Lower lobe of right lung (tissue), 2 donors: Measurements from ENCODE around the gene ZNF397. TPM values are rescaled to one million over a fixed set of nuclear protein-coding genes. Genes with fewer than 3 reads are reported as not detected.

Experiments used
- ATAC-seq, 2 donors: fragments of 200-7000 bp; cut with Tn5 transposase; one replicate each; pipeline ENCODE4 v1.9.1; 2020 to 2022; ENCODE audit warnings: mild to moderate bottlenecking in 2 of 2, moderate library complexity in 2 of 2
- DNase-seq: peaks from one replicate; pipeline ENCODE4 v3.0.0-alpha.2; 2020
- H3K27ac ChIP-seq: fragments of 200-600 bp; one replicate; pipeline ENCODE4 v1.8.0; 2022
- H3K27me3 ChIP-seq: fragments of 200-600 bp; one replicate; pipeline ENCODE4 v1.8.0; 2022; ENCODE audit warnings: low read depth
- H3K36me3 ChIP-seq: fragments of 200-600 bp; one replicate; pipeline ENCODE4 v1.8.0; 2022; ENCODE audit warnings: mild to moderate bottlenecking
- H3K4me1 ChIP-seq: fragments of 200-600 bp; one replicate; pipeline ENCODE4 v1.8.0; 2022
- H3K4me3 ChIP-seq: fragments of 200-600 bp; one replicate; pipeline ENCODE4 v1.8.0; 2022; ENCODE audit warnings: mild to moderate bottlenecking
- H3K9me3 ChIP-seq: fragments of 200-600 bp; one replicate; pipeline ENCODE4 v1.8.0; 2022
- intact Hi-C: fragments of 100-400 bp; cut with DNase I; formaldehyde crosslinking; loops from one replicate; pipeline ENCODE4 v1.11.0; 2022
- total RNA-seq: library from RNA; stranded (reverse); fragmentation: NEBNext Ultra II Directional; extraction: Animal tissue kit (Norgen Biotek cat#: 25700); gene quantifications from one replicate; pipeline ENCODE4 v1.2.1, GENCODE V29; 2021
- TF ChIP-seq, protein P1 (sequence below): fragments of 200-600 bp; IDR thresholded peaks from one replicate; pipeline ENCODE4 v1.8.0; 2022; ENCODE audit warnings: antibody characterized with exemption, mild to moderate bottlenecking
- donor health status: DM: no; HTN: yes; CAD: no; lungs with severe emphysema.

ZNF397 gene
- total RNA-seq, 1 donor from 2014 or later, result 33.1 TPM

DNA sequence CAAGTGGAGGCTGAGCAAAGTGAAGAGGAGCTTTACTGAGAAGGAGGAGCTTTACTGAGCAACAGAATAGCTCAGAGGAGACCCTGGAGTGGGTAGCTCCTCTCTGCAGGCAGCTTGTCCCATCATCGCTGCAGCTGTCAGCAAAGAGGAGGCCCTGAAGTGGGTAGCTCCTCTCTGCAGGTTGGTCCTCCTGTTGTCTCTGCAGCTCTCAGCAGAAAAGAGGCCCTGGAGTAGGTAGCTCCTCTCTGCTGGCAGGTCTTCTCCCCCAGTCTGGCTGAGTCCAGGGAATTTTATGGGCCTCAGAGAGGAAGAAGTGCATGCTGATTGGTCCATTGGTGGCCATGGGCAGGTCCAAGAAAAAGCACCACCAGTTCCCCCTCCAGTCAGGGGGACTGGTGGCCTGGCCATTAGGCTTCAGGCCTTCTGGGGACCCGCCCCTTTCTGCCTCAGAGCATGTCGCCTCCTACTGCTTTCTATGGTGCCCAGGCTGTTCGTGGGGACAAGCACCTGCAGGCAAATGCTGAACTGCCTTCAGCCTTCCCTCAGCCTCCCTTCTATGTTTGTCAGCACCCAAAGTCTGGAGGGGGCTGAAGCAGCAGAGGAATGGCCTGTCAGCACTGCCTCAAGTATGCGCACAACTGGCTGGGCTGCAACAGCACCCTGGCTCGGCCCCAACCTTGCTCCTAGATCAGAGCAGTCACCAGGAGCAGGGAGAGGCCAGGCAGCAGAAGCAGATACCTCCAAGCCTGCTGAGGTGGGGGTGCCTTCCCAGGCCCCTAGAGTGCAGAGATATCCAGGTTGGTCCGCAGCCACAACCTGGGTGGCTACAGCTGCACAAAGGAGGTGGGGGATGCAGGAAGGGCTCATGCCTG lies 43.3 kb downstream of the ZNF397 start:
- intact Hi-C loops, result no loop called here
- peak in 1 of 2 donors; percentile 17 for ATAC-seq

DNA sequence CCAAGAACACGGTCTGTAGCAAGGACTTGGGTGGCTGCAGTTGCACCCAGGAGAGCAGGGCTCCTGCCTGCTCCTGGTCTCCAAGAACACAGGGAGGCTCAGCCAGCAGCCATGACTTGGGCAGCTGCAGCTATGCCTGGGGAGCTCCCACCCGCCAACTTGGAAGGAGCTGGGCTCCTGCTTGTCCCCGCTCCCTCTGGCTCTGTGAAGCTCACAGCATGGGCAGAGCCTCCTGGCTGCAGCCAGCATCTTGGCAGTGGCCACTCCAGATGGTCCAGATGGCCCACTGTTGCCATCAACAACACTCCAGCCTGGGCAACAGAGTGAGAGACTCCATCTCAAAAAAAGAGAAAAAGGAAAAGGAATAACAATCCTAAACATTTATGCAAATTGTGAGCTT lies 44.0 kb downstream of the ZNF397 start:
- no peak for DNase-seq
- peaks cover 6% of the 10 kb centered on the region for H3K36me3 ChIP-seq
- H3K4me1 ChIP-seq, result peaks cover 7% of the 10 kb centered on the region
- H3K27me3 ChIP-seq, result no peaks in the 10 kb centered on the region
- no peak overlapping the region for H3K27ac ChIP-seq
- TF ChIP-seq, protein P1, sequence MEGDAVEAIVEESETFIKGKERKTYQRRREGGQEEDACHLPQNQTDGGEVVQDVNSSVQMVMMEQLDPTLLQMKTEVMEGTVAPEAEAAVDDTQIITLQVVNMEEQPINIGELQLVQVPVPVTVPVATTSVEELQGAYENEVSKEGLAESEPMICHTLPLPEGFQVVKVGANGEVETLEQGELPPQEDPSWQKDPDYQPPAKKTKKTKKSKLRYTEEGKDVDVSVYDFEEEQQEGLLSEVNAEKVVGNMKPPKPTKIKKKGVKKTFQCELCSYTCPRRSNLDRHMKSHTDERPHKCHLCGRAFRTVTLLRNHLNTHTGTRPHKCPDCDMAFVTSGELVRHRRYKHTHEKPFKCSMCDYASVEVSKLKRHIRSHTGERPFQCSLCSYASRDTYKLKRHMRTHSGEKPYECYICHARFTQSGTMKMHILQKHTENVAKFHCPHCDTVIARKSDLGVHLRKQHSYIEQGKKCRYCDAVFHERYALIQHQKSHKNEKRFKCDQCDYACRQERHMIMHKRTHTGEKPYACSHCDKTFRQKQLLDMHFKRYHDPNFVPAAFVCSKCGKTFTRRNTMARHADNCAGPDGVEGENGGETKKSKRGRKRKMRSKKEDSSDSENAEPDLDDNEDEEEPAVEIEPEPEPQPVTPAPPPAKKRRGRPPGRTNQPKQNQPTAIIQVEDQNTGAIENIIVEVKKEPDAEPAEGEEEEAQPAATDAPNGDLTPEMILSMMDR, result no peak
- peaks cover 7% of the 10 kb centered on the region for H3K9me3 ChIP-seq
- H3K4me3 ChIP-seq, result no peak overlapping the region
- no peak for ATAC-seq
- intact Hi-C loops, result no loop called here

More for the DNA sequence above, 43.3 kb downstream of the ZNF397 start:
- H3K27me3 ChIP-seq, result no peaks in the 10 kb centered on the region
- TF ChIP-seq, protein P1, result no peak
- peaks cover 7% of the 10 kb centered on the region for H3K9me3 ChIP-seq
- peaks cover 6% of the 10 kb centered on the region for H3K36me3 ChIP-seq
- H3K27ac ChIP-seq, result no peak overlapping the region
- no peak for DNase-seq
- H3K4me1 ChIP-seq, result peaks cover 3% of the 10 kb centered on the region
- no peak overlapping the region for H3K4me3 ChIP-seq

DNA sequence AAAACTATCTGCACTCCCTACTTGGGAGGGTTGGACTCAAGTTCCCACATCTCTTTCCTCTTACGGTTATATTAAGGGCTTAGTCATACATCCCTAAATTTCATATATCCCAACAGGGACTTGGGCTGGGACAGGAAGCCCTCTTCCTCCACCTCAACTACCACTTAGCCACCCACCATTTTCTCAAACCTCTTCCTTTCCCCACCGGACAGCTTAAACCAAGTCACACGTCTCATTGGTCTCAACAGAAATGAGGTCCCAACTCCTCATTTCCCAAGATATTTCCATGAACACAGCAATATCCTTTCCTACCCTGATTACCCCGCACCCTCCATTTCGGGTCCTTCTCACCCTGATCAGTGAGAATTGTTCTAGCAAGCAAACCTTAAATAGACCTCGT lies 48.5 kb downstream of the ZNF397 start:
- Histone ChIP-seq H3K27me3 (no peaks in the 10 kb centered on the region), H3K4me3 (peak overlapping the region; percentile 76), H3K9me3 (peaks cover 7% of the 10 kb centered on the region), H3K36me3 (peaks cover 7% of the 10 kb centered on the region), H3K27ac (peak overlapping the region; percentile 83), H3K4me1 (peaks cover 22% of the 10 kb centered on the region)
- ATAC-seq (peak in 1 of 2 donors; percentile 16), DNase-seq (no peak)
- TF ChIP-seq, protein P1, result no peak
- intact Hi-C loops, result no loop called here

DNA sequence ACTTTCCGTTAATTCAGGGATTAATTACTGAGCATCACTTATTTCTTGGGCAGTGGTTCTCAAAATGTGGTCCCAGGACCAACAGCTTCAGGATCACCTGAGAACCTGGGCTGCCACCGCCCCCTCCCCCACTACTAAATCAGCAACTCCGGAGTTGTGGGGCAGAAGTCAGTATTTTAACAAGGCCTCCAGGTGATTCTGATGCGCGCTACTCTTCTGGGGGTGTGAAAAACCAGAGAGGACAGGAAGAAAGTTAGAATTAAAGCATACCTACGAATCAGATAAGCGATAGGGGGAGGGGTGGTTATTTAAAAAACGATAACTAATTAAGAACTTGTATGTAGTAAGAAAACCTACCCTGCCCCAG lies 48.9 kb downstream of the ZNF397 start:
- intact Hi-C loops, result no loop called here
- Histone ChIP-seq H3K4me1 (peaks cover 22% of the 10 kb centered on the region), H3K27me3 (no peaks in the 10 kb centered on the region), H3K27ac (peak overlapping the region; percentile 83), H3K4me3 (peak overlapping the region; percentile 76), H3K36me3 (peaks cover 7% of the 10 kb centered on the region), H3K9me3 (peaks cover 7% of the 10 kb centered on the region)
- ATAC-seq (peak; percentile 50 to 57), DNase-seq (no peak)
- TF ChIP-seq, protein P1, result no peak

DNA sequence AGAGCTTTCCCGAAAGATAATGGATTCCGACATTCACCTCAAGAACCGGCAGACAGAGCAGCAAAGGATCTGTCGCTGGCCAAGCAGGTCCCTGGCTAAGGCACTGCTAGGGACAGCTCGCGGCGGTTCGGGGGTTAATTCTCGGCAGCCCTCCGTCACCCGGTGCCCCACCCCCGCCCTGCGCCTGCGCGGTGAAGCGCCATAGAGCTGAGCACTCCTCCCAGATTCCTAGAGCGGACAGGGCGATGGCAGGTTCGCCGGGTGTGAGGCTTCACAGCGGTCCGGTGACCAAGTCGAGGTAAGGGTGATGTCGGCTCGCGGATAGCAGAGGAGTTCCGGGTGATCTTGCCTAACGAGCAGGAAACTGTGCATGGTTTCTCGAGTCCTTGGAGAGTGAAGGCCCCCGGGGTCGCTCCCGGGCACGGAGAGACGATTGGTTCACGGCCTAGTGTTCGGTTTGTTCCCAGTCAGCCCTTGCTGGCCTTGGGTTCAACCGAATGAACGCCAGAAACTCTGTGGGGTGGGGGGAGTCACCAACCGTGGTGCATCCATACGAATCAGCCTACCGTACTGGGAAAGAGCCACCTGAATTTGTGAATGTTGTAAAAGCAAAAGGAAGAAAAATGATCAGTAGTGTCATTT lies 49.4 kb downstream of the ZNF397 start, which contains the start of gene ZSCAN30:
TSS of gene ZSCAN30 (minus strand) at position 136 of the 642 bp plus-strand sequence. CDS start 25,877 bp downstream, outside the sequence.
- Histone ChIP-seq H3K27ac (peak within 1 kb of the TSS; percentile 83), H3K4me3 (peak within 1 kb of the TSS; percentile 76), H3K36me3 (peaks cover 7% of the 10 kb centered on the region), H3K9me3 (peaks cover 6% of the 10 kb centered on the region), H3K4me1 (peaks cover 22% of the 10 kb centered on the region), H3K27me3 (no peaks in the 10 kb centered on the region)
- TF ChIP-seq, protein P1, result no peak
- intact Hi-C loops, result no loop called here
- DNase-seq (peak; percentile 96), ATAC-seq (peak; percentile 99 to 100)
